ENCODE data around the gene FAM153A.
"Not testable (repeated sequence)": the region's sequence is repeated elsewhere in the genome, so short reads cannot be mapped to it uniquely, and the experiment has no call there.

GRCh38 chr5:177832287-177832686 is 49.6 kb upstream of the FAM153A start:
- not testable (repeated sequence) for TF ChIP-seq CTCF, POLR2A (IDR thresholded peaks at IDR 0.05)

Measured in sigmoid colon (tissue), 3 donors.